NCI-H2196 (cell line): ENCODE data around the gene MNAT1.
"Not testable (repeated sequence)": the region's sequence is repeated elsewhere in the genome, so short reads cannot be mapped to it uniquely, and the experiment has no call there.

Experiments used
- DNase-seq: peaks from one replicate; lab custom pipeline; 2025; ENCODE audit not compliant: unreplicated experiment; lab: John Stamatoyannopoulos, UW

Gene MNAT1

DNA sequence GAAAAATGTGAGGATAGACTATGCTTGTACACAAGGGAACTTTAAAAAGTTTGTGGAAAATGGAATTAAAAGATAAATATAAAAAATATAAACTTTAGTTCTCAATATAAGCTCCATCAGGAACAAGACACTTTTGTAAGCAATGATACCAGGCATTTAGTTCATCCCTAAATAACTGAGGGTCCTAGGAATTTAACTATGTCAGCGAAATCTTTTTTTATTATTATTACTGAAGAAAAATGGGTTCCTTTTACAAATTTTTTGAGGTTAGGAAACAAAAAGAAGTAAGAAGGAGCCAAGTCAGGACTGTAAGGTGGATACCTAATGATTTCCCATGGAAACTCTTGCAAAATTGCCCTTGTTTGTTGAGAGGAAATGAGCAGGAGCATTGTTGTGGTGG, 143.6 kb downstream of the MNAT1 start:
- no peak for DNase-seq

DNA sequence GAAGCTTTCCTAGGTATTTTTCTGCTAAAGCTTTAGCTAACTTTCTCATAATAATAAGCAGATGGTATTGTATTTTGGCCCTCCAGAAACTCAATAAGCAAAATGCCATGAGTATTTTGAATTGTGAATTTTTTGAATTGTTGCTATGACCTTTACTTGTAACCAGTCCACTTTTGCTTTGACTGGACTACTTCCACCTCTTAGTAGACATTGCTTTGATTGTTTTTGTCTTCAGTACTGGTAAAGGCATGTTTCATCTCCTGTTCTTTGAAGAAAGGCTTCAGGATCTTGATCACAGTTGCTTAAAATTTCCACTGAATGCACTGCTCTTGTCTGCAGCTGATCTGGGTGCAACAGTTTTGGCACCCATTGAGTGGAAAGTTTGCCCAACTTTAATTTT, 144.0 kb downstream of the MNAT1 start:
- DNase-seq, result no peak

GRCh38 chr14:60882219-60882618, 147.7 kb downstream of the MNAT1 start:
- no peak for DNase-seq

GRCh38 chr14:60884134-60884533, 149.6 kb downstream of the MNAT1 start:
- DNase-seq, result no peak

- DNase-seq, result not testable (repeated sequence)
These were observed 156.1 kb downstream of the MNAT1 start for GRCh38 chr14:60890636-60891035.

DNA sequence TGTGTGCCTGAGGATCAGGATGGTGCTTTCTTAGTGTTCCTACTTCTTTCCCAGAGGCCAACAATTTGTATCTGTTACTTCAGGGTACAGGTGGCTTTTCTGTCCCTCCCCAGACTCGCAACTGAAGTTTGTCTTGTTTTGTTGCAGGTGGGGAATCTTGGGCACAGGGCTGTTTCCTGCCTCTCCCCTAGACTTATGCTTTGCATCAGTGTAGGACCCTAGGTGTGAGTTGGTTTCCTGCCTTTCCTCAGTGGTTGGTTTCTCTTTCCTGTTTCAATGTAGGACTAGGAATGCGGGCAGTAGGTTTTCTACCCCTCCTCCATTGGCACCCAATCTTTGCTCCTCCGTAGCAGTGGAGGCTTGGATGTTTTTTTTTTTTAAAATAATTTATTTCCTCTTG, 159.3 kb downstream of the MNAT1 start:
- no peak for DNase-seq

DNA sequence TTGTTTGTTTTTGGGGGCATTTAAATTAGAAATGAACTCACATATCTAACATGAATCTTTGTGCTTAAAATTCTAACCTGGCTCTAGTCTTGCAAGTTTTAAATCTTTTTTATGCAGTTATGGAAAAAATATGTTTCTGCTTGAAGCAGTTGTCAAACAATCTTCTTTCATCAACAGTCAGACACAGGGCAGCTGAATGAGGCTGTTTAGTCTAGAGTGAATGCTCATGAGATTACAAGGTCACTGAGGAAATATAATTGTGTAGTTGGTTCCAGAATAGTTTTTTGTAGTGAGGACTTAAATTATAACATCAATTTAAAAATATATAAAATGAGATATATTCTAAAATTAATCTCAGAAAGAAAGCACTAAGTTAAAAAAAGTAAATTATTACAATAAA, 169.8 kb downstream of the MNAT1 start:
- no peak for DNase-seq

- DNase-seq, result no peak
These were observed 171.4 kb downstream of the MNAT1 start for GRCh38 chr14:60905923-60906322.

DNA sequence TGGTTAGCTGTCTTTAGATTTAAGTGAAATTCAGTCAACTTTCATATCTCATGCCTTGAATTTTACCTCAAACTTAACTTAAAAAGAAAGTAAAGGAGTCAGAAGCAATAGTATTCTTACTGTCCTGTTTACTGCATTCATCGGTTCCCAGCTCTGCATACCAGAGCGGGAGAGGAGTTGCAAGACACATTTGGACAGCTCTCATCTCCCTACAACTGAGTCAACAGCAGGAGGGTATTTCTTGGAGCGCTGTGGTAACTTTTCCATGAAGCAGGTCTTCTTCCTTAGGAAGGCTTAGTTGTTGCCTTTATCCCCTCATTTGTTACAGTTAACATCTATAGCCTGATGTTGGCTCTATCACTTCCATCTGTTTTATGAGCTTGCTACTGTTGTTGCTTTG, 181.2 kb downstream of the MNAT1 start:
- no peak for DNase-seq

GRCh38 chr14:60922050-60922449, 187.5 kb downstream of the MNAT1 start:
- DNase-seq, result no peak

- no peak for DNase-seq
These were observed 190.7 kb downstream of the MNAT1 start for GRCh38 chr14:60925286-60925685.

- DNase-seq, result no peak
These were observed 191.4 kb downstream of the MNAT1 start for GRCh38 chr14:60926002-60926401.

- peak; percentile 25 for DNase-seq
These were observed 196.7 kb downstream of the MNAT1 start for GRCh38 chr14:60931218-60931617.

- DNase-seq, result no peak
These were observed 199.5 kb downstream of the MNAT1 start for GRCh38 chr14:60933920-60934655.

DNA sequence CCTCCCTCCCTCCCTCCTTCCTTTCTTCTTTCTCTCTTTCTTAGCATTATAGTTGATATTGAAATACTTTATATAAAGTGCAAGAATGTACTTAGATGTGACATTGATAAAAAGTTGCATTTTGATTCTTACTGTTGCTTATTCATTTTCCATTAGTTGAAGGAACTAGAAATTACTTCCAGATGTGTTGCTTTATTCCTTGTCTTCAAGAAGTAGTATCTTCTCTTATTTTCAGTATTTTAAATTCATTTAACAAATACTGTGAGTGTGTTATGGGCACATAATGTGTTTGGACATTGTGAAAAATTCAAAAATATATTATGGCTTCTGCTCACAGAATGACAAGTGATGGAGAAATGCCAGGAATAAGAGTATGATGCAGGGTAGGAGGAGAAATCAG, 200.8 kb downstream of the MNAT1 start:
- no peak for DNase-seq

DNA sequence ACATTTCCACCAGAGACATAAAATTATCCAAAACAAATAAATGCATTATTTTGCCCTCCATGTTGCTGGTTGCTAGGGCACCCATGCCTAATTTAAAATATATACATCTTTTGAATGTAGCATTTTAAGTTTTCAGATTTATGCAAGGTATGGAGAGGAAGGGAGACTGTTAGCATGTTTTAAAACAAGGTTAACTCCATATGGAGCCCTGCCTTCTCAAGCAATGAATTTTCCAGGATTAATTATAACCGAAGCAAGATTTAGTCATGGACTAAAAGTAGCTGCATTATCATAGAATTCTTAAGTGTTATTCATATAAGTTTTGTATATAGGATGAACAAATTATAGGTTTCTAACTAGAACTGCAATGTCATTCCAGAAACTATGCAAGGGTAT, 209.1 kb downstream of the MNAT1 start:
- no peak for DNase-seq

DNA sequence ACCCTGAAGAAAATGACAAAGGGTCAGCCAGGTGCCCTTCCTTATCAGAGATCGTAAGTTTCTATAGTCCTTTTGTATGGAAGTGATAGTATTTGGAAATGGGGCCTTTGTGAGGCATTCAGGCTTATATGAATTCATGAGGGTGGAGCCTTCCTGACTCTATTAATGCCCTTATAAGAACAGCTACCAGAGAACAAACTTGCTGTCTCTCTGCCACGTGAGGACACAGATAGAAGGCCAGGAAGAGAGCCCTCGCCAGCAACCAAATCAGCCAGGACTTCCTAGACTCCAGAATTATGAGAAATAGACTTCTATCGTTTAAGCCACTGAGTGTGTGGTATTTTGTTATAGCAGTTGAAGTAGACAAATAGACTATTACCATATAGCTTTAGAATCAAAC, 209.6 kb downstream of the MNAT1 start:
- no peak for DNase-seq

DNA sequence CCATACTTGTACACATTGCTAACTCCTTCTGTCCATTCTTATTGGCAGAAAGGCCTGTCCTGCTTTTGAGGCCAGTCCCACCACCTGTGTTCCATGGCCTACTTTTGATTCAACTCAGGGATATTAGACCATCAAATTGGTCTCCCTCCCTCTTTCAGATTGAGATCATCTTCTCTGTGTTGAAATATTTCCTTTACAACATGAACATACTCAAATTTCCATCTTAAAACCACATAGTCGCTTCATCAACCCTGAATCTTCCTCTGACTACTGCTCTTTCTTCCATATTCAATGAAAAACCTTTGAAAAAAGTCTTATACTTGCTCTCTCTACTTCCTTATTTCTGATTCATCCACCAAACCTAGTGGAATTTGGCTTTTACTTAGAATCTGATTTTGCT, 211.4 kb downstream of the MNAT1 start:
- DNase-seq, result no peak

- DNase-seq, result no peak
These were observed 212.2 kb downstream of the MNAT1 start for GRCh38 chr14:60946773-60947172.

GRCh38 chr14:60951776-60952435, 217.3 kb downstream of the MNAT1 start:
- DNase-seq, result no peak

DNA sequence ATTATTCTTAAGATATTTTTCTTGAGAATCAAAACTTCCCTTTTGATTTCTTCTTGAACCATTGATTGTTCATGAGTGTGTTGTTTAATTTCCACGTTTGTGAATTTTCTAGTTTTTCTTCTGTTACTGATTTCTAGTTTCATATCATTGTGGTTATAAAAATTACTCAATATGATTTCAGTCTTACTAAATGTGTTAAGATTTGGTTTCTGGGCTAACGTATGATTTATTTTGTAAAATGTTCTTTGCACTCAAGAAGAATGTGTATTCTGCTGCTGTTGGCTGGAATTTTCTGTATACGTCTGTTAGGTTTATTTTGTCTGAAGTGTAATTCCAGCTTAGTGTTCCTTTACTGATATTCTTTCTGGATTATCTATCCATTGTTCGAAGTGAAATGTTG, 221.6 kb downstream of the MNAT1 start:
- DNase-seq, result no peak

- DNase-seq, result no peak
These were observed 222.1 kb downstream of the MNAT1 start for GRCh38 chr14:60956632-60957031.

GRCh38 chr14:60958146-60958545, 223.6 kb downstream of the MNAT1 start:
- DNase-seq, result no peak
